HT-29 (cell line): ENCODE measurements around the gene IFRD2. TPM values are rescaled to one million over a fixed set of nuclear protein-coding genes. Genes with fewer than 3 reads are reported as not detected.

Experiments
- DNase-seq: peaks from one replicate; pipeline ENCODE4 v3.0.0-alpha.2; 2015; ENCODE audit warnings: low spot score
- total RNA-seq: library from RNA; depleted of rRNA; stranded (reverse); fragments of >200 nt; shearing (Covaris generic); gene quantifications from 2 replicates; pipeline ENCODE4 v1.2.3, GENCODE V29; 2014; rRNA removed

The IFRD2 gene
- 175 and 177 TPM in 2 replicates for total RNA-seq

- peak; percentile 94 for DNase-seq
Measured at GRCh38 chr3:50292159-50293078, at the start of gene IFRD2. IFRD2 (minus strand) TSS chr3:50292429; CDS start chr3:50292274, 155 bp downstream.

GRCh38 chr3:50341537-50341936, 49.3 kb upstream of the IFRD2 start:
- no peak for DNase-seq

- DNase-seq: peak; percentile 43
Measured at GRCh38 chr3:50340448-50341329, 48.5 kb upstream of the IFRD2 start, which contains the start of gene RASSF1. RASSF1 (minus strand) TSS chr3:50340836; CDS start chr3:50340805, 31 bp downstream.

GRCh38 chr3:50340147-50340447, 47.9 kb upstream of the IFRD2 start:
- DNase-seq: no peak

- DNase-seq: no peak
Measured at GRCh38 chr3:50339485-50340146, 47.4 kb upstream of the IFRD2 start.

- no peak for DNase-seq
Measured at GRCh38 chr3:50338965-50339364, 46.7 kb upstream of the IFRD2 start.

- DNase-seq: peak; percentile 90
Measured at GRCh38 chr3:50337175-50337861, 45.1 kb upstream of the IFRD2 start.

- peak; percentile 42 for DNase-seq
Measured at GRCh38 chr3:50336452-50337174, 44.4 kb upstream of the IFRD2 start.

- DNase-seq: no peak
Measured at GRCh38 chr3:50334339-50335075, 42.3 kb upstream of the IFRD2 start.

- DNase-seq: no peak
Measured at GRCh38 chr3:50333744-50334328, 41.6 kb upstream of the IFRD2 start.

GRCh38 chr3:50331364-50331907, 39.2 kb upstream of the IFRD2 start:
- no peak for DNase-seq

- DNase-seq: no peak
Measured at GRCh38 chr3:50330330-50330729, 38.1 kb upstream of the IFRD2 start.

GRCh38 chr3:50327943-50328691, 35.9 kb upstream of the IFRD2 start, which contains the start of gene TUSC2:
TUSC2 (minus strand) TSS chr3:50328223; CDS start chr3:50328099, 124 bp downstream.
- peak; percentile 92 for DNase-seq

GRCh38 chr3:50327129-50327528, 34.9 kb upstream of the IFRD2 start:
- DNase-seq: no peak

- no peak for DNase-seq
Measured at GRCh38 chr3:50326182-50326541, 33.9 kb upstream of the IFRD2 start.

- DNase-seq: no peak
Measured at GRCh38 chr3:50325497-50326181, 33.4 kb upstream of the IFRD2 start.

GRCh38 chr3:50325113-50325480, 32.9 kb upstream of the IFRD2 start:
- DNase-seq: no peak
